HG02870 (cell line): Measurements from ENCODE around the gene PCSK9.

Experiments used
- ATAC-seq: cut with Tn5 transposase; IDR thresholded peaks from one replicate; pipeline ENCODE4 v1.9.1; 2021; ENCODE audit warnings: mild to moderate bottlenecking, moderate library complexity; ENCODE audit not compliant: unreplicated experiment

Gene PCSK9

DNA sequence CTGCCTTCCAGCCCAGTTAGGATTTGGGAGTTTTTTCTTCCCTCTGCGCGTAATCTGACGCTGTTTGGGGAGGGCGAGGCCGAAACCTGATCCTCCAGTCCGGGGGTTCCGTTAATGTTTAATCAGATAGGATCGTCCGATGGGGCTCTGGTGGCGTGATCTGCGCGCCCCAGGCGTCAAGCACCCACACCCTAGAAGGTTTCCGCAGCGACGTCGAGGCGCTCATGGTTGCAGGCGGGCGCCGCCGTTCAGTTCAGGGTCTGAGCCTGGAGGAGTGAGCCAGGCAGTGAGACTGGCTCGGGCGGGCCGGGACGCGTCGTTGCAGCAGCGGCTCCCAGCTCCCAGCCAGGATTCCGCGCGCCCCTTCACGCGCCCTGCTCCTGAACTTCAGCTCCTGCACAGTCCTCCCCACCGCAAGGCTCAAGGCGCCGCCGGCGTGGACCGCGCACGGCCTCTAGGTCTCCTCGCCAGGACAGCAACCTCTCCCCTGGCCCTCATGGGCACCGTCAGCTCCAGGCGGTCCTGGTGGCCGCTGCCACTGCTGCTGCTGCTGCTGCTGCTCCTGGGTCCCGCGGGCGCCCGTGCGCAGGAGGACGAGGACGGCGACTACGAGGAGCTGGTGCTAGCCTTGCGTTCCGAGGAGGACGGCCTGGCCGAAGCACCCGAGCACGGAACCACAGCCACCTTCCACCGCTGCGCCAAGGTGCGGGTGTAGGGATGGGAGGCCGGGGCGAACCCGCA, at the start of gene PCSK9:
TSS of gene PCSK9 (plus strand) at position 207 of the 741 bp plus-strand sequence. CDS start at position 497, 290 bp downstream.
- ATAC-seq: no peak

DNA sequence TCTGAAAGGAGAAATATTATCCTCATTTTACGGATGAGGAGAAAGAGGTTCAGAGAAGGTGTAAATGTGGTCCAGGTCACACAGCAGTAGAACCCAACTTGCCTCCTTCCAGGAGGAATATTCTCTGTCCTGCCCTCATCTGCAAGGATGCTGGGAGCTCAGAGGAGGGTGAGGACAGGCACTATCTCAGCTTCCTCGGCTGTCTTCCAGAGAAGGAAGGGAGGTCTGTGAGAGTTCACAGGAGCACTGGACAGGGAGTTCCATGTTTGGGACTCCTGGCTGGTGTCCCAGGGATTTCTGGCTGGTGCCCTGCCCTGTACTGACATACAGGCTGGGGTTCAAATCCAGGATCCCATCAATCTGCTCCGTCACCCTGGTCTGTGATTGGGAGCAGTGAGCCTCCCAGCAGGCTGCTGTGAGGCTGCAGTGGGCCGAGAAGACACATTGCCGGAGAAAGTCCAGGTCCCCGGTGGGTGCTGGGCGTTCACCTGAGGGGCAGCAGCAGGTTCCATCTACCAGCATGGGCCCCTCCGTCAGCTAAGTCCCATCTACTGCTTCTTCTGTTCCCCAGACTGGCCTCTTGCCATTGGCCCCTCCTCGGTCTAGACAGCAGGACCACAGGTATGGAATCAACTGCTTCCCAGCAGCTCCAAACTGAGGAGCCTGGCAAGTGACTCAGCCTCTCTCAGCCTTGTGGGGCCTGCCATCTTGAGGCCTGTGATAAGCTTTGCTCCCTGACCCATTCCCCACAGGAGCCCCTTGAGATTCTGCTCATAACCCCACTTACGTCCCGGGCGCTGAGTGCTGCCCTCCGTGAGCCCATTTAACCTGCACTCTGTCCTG, 49.2 kb upstream of the PCSK9 start:
- no peak for ATAC-seq

- no peak for ATAC-seq
These were observed 48.4 kb upstream of the PCSK9 start for GRCh38 chr1:54990916-54991315.

DNA sequence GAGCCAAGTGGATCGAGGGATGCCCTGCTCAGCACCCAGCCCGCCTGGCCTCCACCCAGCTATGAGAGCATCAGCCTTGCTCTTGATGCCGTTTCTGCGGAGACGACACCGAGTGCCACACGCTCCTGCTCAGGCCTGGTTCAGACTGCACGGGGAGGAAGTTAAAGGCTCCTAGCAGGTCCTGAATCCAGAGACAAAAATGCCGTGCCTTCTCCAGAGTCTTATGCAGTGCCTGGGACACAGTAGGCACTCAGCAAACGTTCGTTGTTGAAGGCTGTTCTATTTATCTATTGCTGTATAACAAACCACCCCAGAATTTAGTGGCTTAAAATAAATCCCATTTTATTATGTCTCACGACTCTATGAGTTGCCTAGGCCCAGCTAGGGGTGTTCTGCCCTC, 47.4 kb upstream of the PCSK9 start:
- ATAC-seq: no peak

- no peak for ATAC-seq
These were observed 46.2 kb upstream of the PCSK9 start for GRCh38 chr1:54993140-54993539.

- ATAC-seq: no peak
These were observed 44.9 kb upstream of the PCSK9 start for GRCh38 chr1:54994355-54994990.

- no peak for ATAC-seq
These were observed 44.2 kb upstream of the PCSK9 start for GRCh38 chr1:54995013-54995760.

GRCh38 chr1:54995835-54996234, 43.5 kb upstream of the PCSK9 start:
- no peak for ATAC-seq

- peak; percentile 64 for ATAC-seq
These were observed 42.9 kb upstream of the PCSK9 start for GRCh38 chr1:54996359-54996868.

DNA sequence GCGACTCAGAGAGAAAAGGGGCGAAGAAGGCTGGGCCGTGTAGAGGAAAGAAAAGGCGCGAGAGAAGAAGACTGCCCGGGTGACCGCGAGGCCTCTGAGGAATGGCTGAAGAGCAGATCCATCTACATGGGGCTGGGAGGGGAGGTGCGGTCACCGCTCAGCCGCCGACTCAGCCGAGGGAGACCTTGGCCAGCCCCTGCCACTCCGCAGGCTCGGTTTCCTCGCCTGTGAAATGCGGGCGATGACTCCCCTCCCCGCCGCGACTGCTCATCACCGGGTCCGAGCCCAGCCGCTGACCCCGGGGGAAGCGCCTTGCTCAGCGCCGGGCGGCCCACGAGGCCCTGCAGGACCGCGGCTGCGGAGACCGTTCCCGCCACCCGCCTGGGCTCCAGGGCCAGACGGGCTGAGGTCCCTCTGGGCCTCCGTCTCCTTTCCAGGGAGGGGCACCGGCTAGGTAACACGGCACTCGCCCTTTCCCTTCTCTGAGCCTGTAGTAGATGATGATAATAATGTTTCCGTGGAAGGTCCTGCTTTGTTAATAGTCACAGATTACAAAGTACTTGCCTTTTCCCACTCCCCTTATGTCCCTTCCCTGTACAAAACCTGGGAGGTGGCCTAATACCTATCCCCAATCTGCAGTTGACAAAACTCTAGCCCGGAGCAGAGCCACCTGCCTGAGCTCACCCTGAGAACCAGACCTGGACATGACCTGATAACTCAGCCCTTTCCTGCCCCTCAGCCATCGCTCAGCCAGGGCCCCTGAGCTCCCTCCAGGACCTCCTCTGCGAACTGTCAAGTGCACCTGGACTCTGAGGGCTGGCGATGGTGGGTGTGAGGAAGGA, 42.3 kb upstream of the PCSK9 start:
- no peak for ATAC-seq

- no peak for ATAC-seq
These were observed 41.7 kb upstream of the PCSK9 start for GRCh38 chr1:54997711-54997986.

DNA sequence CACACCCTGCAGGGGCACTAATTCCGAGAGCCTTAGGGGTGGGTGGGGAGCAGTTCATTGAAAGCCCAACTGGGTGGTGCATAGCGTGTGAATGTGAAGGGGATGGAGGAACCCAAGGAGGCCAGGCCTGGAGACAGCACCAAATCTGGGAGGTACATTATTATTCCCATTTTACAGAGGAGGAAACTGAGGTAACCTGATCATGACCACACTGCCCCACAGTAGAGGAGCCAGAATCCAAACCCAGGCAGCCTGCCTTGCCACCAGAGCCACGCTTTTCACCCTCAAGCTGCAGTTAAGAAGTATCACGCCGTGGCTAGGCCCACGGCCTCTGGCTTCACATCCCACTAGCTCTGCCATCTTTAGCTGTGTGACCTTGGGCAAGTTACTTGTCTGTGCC, 41.2 kb upstream of the PCSK9 start:
- ATAC-seq: no peak

DNA sequence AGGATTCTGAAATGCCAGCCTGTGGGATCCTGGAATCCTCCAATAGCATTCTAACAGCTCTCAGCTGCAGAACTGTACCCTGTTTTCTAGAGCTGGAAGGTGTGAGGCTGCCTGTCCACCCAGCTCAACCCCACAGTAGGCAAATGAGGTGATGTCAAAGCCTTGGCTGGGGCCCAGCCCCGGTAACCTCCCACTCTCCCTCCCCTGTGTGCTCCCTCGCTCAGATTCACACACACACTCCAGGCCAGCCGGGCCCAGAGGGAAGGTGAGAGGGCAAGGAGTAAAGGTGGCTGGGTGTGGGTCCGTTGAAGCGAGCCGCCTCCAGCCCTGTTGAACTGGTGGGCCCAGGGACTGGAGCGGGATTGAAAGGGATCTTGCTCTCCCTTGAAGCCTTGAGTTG, 40.7 kb upstream of the PCSK9 start, which contains the start of gene BSND:
TSS of gene BSND (plus strand) at position 257 of the 400 bp plus-strand sequence. CDS start 254 bp downstream, outside the sequence.
- peak; percentile 68 for ATAC-seq

- ATAC-seq: no peak
These were observed 39.0 kb upstream of the PCSK9 start for GRCh38 chr1:55000110-55001085.

DNA sequence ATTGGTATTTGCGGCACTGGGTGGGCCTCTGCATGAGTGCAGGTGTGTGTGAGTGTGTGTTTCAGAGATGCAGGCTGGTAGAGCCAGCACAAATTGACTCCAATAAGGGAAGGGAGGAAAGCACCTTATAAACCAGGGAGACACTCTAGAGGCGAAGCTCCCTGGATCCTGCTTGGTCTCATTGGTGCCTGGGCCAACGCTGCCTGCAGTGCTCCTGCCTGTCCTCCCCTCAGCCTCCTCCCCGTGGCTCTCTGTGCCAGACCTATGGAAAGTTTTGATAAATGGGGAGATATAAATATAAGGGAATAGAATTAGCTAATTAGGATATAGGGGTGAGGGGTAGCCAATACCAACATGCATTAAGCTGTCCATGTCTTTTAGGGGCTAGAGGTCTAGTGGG, 38.0 kb upstream of the PCSK9 start:
- no peak for ATAC-seq

GRCh38 chr1:55002686-55003085, 36.7 kb upstream of the PCSK9 start:
- ATAC-seq: no peak

DNA sequence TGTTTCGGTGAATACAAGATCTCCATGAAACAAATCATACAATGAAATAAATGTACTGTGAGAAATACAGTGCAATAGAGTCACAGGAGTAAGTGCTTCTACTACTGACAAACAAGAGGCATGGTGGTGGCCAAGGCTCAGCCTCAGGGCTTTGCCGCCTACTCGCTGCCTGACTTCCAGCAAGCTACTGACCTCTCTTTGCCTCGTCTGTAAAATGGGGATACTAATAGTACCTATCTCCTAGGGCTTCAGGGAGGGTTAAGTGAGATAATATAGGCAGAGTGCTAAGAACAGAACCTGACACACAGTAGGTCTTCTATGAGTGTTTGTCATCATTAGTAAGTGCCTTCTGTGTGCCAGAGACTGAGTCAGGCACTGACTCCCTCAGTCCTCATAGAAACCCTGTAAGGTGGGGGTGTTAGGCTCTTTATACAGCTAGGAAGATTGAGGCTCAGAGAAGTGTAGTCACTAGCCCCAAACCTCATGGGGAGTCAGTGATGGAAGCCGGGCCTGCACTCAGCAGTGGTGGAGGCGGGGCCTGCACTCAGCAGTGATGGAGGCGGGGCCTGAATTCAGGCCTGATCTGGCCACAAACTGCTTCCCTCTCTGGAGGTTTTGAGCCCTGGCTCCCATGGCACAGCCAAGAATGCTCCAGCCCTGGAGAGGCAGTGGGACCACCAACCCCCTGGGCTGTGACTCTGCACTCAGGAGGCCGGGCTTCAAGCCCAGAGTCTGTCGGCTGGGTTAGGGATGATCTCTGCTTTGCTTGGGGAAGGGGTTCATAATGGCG, 33.8 kb upstream of the PCSK9 start:
- no peak for ATAC-seq

DNA sequence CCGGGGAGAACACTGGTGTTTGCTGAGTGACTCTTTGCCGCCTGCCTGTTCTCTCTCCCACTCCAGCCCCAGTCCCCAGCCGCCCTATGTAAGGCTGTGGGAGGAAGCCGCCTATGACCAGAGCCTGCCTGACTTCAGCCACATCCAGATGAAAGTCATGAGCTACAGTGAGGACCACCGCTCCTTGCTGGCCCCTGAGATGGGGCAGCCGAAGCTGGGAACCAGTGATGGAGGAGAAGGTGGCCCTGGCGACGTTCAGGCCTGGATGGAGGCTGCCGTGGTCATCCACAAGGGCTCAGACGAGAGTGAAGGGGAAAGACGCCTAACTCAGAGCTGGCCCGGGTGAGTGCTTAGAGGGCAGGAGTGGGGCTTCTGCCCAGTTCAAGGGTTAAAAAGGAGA, 32.4 kb upstream of the PCSK9 start:
- ATAC-seq: no peak
